HCT116 (cell line): ENCODE measurements around the gene CIZ1. TPM values are rescaled to one million over a fixed set of nuclear protein-coding genes. Genes with fewer than 3 reads are reported as not detected.

Experiments used
- ATAC-seq: fragments of 200-7000 bp; cut with Tn5 transposase; 2 replicates; pipeline ENCODE4 v1.9.1; 2020; ENCODE audit warnings: mild to moderate bottlenecking, moderate library complexity
- BruUV-seq: library from RNA; stranded (reverse); fragments of 400-500 nt; replicated peaks from 2 replicates; lab custom pipeline; 2021; lab: Mats Ljungman, UMichigan
- CTCF ChIA-PET: fragments of 300-600 bp; sonication (Branson Sonifier 250); formaldehyde crosslinking; loops from one replicate; lab custom pipeline; 2021; ENCODE audit warnings: antibody characterized with exemption; lab: Charles Lee
- POLR2A ChIA-PET: fragments of 300-600, 350-600 bp; sonication (Branson Sonifier 250); formaldehyde crosslinking; loops from one replicate; lab custom pipeline; 2021; ENCODE audit warnings: antibody characterized with exemption; lab: Charles Lee
- RAD21 ChIA-PET, 2 experiments: fragments of 300-600 bp; sonication (Branson Sonifier 250); formaldehyde crosslinking; loops; one replicate each; lab custom pipeline; 2023; ENCODE audit warnings: low total read pairs in 2 of 2; ENCODE audit not compliant: uncharacterized antibody in 2 of 2, unreplicated experiment in 2 of 2, low non-redundant PET in 1 of 2; lab: Charles Lee
- DNase-seq: peaks from one replicate; pipeline ENCODE4 v3.0.0-alpha.2; 2010; ENCODE audit warnings: low read depth, low spot score
- H2AFZ ChIP-seq: fragments of 200-600 bp; shearing (Covaris generic), sonication (generic); 2 replicates; pipeline ENCODE4 v1.6.1; 2017; ENCODE audit warnings: low read depth, mixed run types, mixed read lengths, antibody characterized with exemption, low read length; ENCODE audit not compliant: poor library complexity, severe bottlenecking
- H3K27ac ChIP-seq: 2 replicates; pipeline ENCODE4 v1.5.1; 2012; ENCODE audit warnings: low read depth, low read length
- H3K27me3 ChIP-seq: fragments of 200-600 bp; sonication (generic); 2 replicates; pipeline ENCODE4 v1.6.1; 2016; ENCODE audit warnings: mixed run types, low read length, mixed read lengths; ENCODE audit not compliant: insufficient read depth
- H3K36me3 ChIP-seq, 2 experiments: fragments of 200-500 bp in 1 of 2; fragments of 200-600 bp in 1 of 2; sonication (Bioruptor generic) in 1 of 2; sonication (generic) in 1 of 2; 2 replicates each; pipeline versions ENCODE4 v1.5.1 to v1.6.1; 2014 to 2016; ENCODE audit warnings: low read length in 2 of 2, inconsistent platforms in 1 of 2, mixed read lengths in 1 of 2, mixed run types in 1 of 2; ENCODE audit not compliant: insufficient read depth in 2 of 2, control insufficient read depth in 1 of 2
- H3K4me1 ChIP-seq, 2 experiments: fragments of 200-600 bp in 1 of 2; sonication (generic) in 1 of 2; 2 replicates each; pipeline versions ENCODE4 v1.5.1 to v1.6.1; 2012 to 2017; ENCODE audit warnings: low read length in 2 of 2, inconsistent platforms in 1 of 2, mild to moderate bottlenecking in 1 of 2, mixed read lengths in 1 of 2, mixed run types in 1 of 2, moderate library complexity in 1 of 2; ENCODE audit not compliant: insufficient read depth in 2 of 2, control insufficient read depth in 1 of 2
- H3K4me2 ChIP-seq: fragments of 200-600 bp; sonication (generic); 2 replicates; pipeline ENCODE4 v1.6.1; 2017; ENCODE audit warnings: mixed run types, low read length, mixed read lengths
- H3K4me3 ChIP-seq, 2 experiments: fragments of 200-600 bp in 1 of 2; sonication (generic) in 1 of 2; replicated peaks in 1 of 2; 2 replicates each; pipeline ENCODE4 v1.5.1; 2011 to 2016; ENCODE audit warnings: low read length in 2 of 2, control low read depth in 1 of 2, low read depth in 1 of 2, mild to moderate bottlenecking in 1 of 2, mixed read lengths in 1 of 2, mixed run types in 1 of 2
- H3K79me2 ChIP-seq: fragments of 200-600 bp; sonication (generic); 2 replicates; pipeline ENCODE4 v1.6.1; 2017; ENCODE audit warnings: mild to moderate bottlenecking, mixed run types, low read length, moderate library complexity, mixed read lengths; ENCODE audit not compliant: insufficient read depth
- H3K9ac ChIP-seq: fragments of 200-600 bp; sonication (generic); 2 replicates; pipeline ENCODE4 v1.6.1; 2016; ENCODE audit warnings: low read length, mixed read lengths
- H3K9me2 ChIP-seq: fragments of 200-600 bp; sonication (generic), shearing (Covaris generic); 2 replicates; pipeline ENCODE4 v1.6.1; 2017; ENCODE audit warnings: mixed run types, mild to moderate bottlenecking, moderate library complexity; ENCODE audit not compliant: insufficient read depth
- H3K9me3 ChIP-seq, 2 experiments: fragments of 200-500 bp in 1 of 2; fragments of 200-600 bp in 1 of 2; sonication (Bioruptor generic) in 1 of 2; sonication (generic) in 1 of 2; 2 replicates each; pipeline ENCODE4 v1.6.1; 2014 to 2017; ENCODE audit warnings: low read length in 2 of 2, mixed read lengths in 2 of 2, inconsistent platforms in 1 of 2, low read depth in 1 of 2, mild to moderate bottlenecking in 1 of 2, mixed run types in 1 of 2, moderate library complexity in 1 of 2; ENCODE audit not compliant: control insufficient read depth in 1 of 2, insufficient read depth in 1 of 2
- H4K20me1 ChIP-seq: fragments of 200-600 bp; sonication (generic), shearing (Covaris generic); 2 replicates; pipeline ENCODE4 v1.6.1; 2017; ENCODE audit warnings: mixed run types, mild to moderate bottlenecking, moderate library complexity; ENCODE audit not compliant: insufficient read depth
- CTCF ChIP-seq, 3 experiments: fragments of 200-600 bp in 1 of 3; sonication (generic) in 1 of 3; IDR thresholded peaks in 2 of 3; conservative IDR thresholded peaks in 1 of 3; 2 replicates each; pipeline ENCODE4 v1.5.1; 2012 to 2017; ENCODE audit warnings: low read depth in 2 of 3, low read length in 2 of 3, antibody characterized with exemption in 1 of 3, borderline replicate concordance in 1 of 3, control low read depth in 1 of 3, mild to moderate bottlenecking in 1 of 3, mixed read lengths in 1 of 3, mixed run types in 1 of 3, moderate library complexity in 1 of 3; ENCODE audit not compliant: insufficient read depth in 1 of 3
- EGR1 ChIP-seq: IDR thresholded peaks from 2 replicates; pipeline ENCODE4 v1.6.1; 2012; ENCODE audit warnings: low read depth
- ELF1 ChIP-seq: IDR thresholded peaks from 2 replicates; pipeline ENCODE4 v1.6.1; 2012; ENCODE audit warnings: low read depth, borderline replicate concordance
- EZH2 ChIP-seq: fragments of 200-600 bp; sonication (generic); IDR thresholded peaks from 2 replicates; pipeline ENCODE4 v1.6.1; 2017; ENCODE audit warnings: antibody characterized with exemption, mixed run types
- EZH2phosphoT487 ChIP-seq: fragments of 200-600 bp; IDR thresholded peaks from 2 replicates; pipeline ENCODE4 v1.6.1; 2018; ENCODE audit warnings: antibody characterized with exemption, borderline replicate concordance
- FOSL1 ChIP-seq: IDR thresholded peaks from 2 replicates; pipeline ENCODE4 v1.6.1; 2012; ENCODE audit warnings: low read depth
- JUND ChIP-seq: IDR thresholded peaks from 2 replicates; pipeline ENCODE4 v1.6.1; 2012
- POLR2AphosphoS5 ChIP-seq: IDR thresholded peaks from 2 replicates; pipeline ENCODE4 v1.6.1; 2011; ENCODE audit warnings: mild to moderate bottlenecking, low read depth, low read length, moderate library complexity
- RAD21 ChIP-seq: IDR thresholded peaks from 2 replicates; pipeline ENCODE4 v1.6.1; 2012; ENCODE audit warnings: low read depth, mild to moderate bottlenecking
- REST ChIP-seq: IDR thresholded peaks from 2 replicates; pipeline ENCODE4 v1.6.1; 2012; ENCODE audit warnings: low read depth
- SIN3A ChIP-seq: IDR thresholded peaks from 2 replicates; pipeline ENCODE4 v1.6.1; 2012; ENCODE audit warnings: low read depth
- SP1 ChIP-seq: IDR thresholded peaks from 2 replicates; pipeline ENCODE4 v1.6.1; 2012; ENCODE audit warnings: low read depth
- SRF ChIP-seq: IDR thresholded peaks from 2 replicates; pipeline ENCODE4 v1.6.1; 2012; ENCODE audit warnings: low read depth
- TCF7L2 ChIP-seq: IDR thresholded peaks from 2 replicates; pipeline ENCODE4 v1.7.0; 2011; ENCODE audit warnings: borderline replicate concordance, inconsistent platforms; ENCODE audit not compliant: insufficient read depth, insufficient read length; ENCODE audit errors: extremely low read depth
- ZFX ChIP-seq: fragments of 450-650 bp; IDR thresholded peaks from 2 replicates; pipeline ENCODE4 v1.6.1; 2017
- ZNF274 ChIP-seq: fragments of 200-500 bp; sonication (Bioruptor generic); IDR thresholded peaks from 2 replicates; pipeline ENCODE4 v1.6.1; 2014; ENCODE audit warnings: mild to moderate bottlenecking, low read depth, low read length, inconsistent platforms
- intact Hi-C: fragments of 100-400 bp; cut with micrococcal nuclease; formaldehyde crosslinking; loops from 2 replicates; pipeline ENCODE4 v1.10.0; 2022
- total RNA-seq: library from RNA; stranded (reverse); gene quantifications from one replicate; pipeline ENCODE4 v1.2.1, GENCODE V29; 2021; ENCODE audit not compliant: unreplicated experiment
- TF ChIP-seq, protein P1 (sequence below): IDR thresholded peaks from 2 replicates; pipeline ENCODE4 v1.6.1; 2012

CIZ1 gene
- total RNA-seq, 1 experiment from 2014 or later: 144 TPM

GRCh38 chr9:128206916-128207910 is 15.8 kb upstream of the CIZ1 start:
- intact Hi-C loops: no loop called here
- no peaks in the 10 kb centered on the region for H4K20me1 ChIP-seq
- H3K79me2 ChIP-seq: no peaks in the 10 kb centered on the region
- no peak overlapping the region for H3K9ac ChIP-seq
- peaks cover 4 to 32% of the 10 kb centered on the region in 2 experiments; a peak in 3 of 4 replicates for H3K4me1 ChIP-seq
- ChIA-PET POLR2A (interaction anchor here (1.1 kb wide), 1 partner anchor 43 kb away, joined by 3 read pairs; no protein-coding TSS in a partner anchor), RAD21 (no interaction called here)
- no peaks in the 10 kb centered on the region for H3K36me3 ChIP-seq
- no peak overlapping the region for H2AFZ ChIP-seq
- no TSS peak for BruUV-seq
- H3K27me3 ChIP-seq: no peaks in the 10 kb centered on the region
- no peak overlapping the region for H3K4me3 ChIP-seq
- no peaks in the 10 kb centered on the region for H3K9me2 ChIP-seq
- no peak for ATAC-seq
- no peak overlapping the region for H3K4me2 ChIP-seq
- no peaks in the 10 kb centered on the region for H3K9me3 ChIP-seq
- no peak for TF ChIP-seq SRF
- TF ChIP-seq CTCF (IDR thresholded peaks at IDR 0.05 in 2 of 3, conservative IDR thresholded peaks at IDR 0.05 in 1 of 3; ENCODE audit: borderline replicate concordance in 1 of 3, insufficient read depth in 1 of 3, low read depth in 2 of 3, low read length in 2 of 3): no peak
- TF ChIP-seq ELF1: no peak
- TF ChIP-seq EGR1: no peak
- no peak for TF ChIP-seq RAD21
- no peak for TF ChIP-seq SIN3A
- TF ChIP-seq EZH2: no peak
- no peak for TF ChIP-seq SP1
- no peak for TF ChIP-seq POLR2AphosphoS5
- TF ChIP-seq REST: no peak
- TF ChIP-seq, protein P1, sequence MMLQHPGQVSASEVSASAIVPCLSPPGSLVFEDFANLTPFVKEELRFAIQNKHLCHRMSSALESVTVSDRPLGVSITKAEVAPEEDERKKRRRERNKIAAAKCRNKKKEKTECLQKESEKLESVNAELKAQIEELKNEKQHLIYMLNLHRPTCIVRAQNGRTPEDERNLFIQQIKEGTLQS: no peak
- no peak for TF ChIP-seq ZNF274
- TF ChIP-seq ZFX: no peak
- no peak for TF ChIP-seq FOSL1
- no peak for TF ChIP-seq JUND
- no peak for TF ChIP-seq EZH2phosphoT487
- TF ChIP-seq TCF7L2: no peak
- TF ChIP-seq, all 23 proteins: peak for 0
- H3K27ac ChIP-seq: no peak overlapping the region
- CTCF ChIA-PET: interaction anchor here (1.0 to 1.7 kb wide), 4 partner anchors 12 to 48 kb away, joined by 3 to 7 read pairs (median 4); no protein-coding TSS in a partner anchor
- DNase-seq: no peak
